ENCODE results near the gene PRRX2.
"Not testable (repeated sequence)": the region's sequence is repeated elsewhere in the genome, so short reads cannot be mapped to it uniquely, and the experiment has no call there.

PRRX2 gene

GRCh38 chr9:129665389-129665775, at the start of gene PRRX2:
Gene PRRX2 (plus strand): TSS chr9:129665647. CDS start chr9:129665868, 221 bp downstream.
- DNase-seq (ENCODE audit: low spot score), result no peak

GRCh38 chr9:129617167-129617566, 48.3 kb upstream of the PRRX2 start:
- DNase-seq (ENCODE audit: low spot score), result peak; percentile 57

- no peak for DNase-seq (ENCODE audit: low spot score)
These were observed 45.4 kb upstream of the PRRX2 start for GRCh38 chr9:129619787-129620668.

DNA sequence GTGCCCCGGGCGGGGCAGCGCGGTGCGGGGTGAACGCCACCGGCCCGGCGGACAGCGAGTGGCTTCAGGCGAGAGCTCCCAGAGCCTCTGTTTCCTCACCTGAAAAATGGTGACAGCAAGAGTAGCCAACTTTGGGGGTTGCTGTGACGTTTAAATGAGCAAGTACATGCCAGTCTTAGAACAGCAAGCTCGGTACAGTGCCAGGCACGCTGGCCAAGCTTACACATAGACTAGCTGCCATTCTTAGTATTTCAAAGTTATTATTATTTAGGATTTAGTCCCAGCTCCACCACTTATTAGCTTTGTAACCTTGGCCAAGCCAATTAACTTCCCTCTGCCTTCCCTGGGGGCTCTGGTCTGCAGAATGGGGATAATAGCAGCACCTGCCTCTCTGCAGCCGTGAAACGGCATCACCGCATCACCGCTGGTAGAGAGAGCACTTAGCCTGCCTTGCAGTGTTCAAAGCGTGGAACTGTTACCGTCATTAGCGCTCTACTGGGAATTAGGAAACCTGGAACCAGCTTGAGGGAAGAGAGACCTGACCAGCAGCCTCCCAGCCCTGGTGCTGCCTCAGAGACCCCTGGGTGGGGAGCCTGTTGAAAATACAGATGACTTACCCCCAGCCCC, 44.7 kb upstream of the PRRX2 start, which contains the start of gene C9orf50:
Gene C9orf50, minus strand, starts transcription at position 433 of the 627 bp plus-strand sequence. CDS start 527 bp downstream, outside the sequence.
- no peak for DNase-seq (ENCODE audit: low spot score)

DNA sequence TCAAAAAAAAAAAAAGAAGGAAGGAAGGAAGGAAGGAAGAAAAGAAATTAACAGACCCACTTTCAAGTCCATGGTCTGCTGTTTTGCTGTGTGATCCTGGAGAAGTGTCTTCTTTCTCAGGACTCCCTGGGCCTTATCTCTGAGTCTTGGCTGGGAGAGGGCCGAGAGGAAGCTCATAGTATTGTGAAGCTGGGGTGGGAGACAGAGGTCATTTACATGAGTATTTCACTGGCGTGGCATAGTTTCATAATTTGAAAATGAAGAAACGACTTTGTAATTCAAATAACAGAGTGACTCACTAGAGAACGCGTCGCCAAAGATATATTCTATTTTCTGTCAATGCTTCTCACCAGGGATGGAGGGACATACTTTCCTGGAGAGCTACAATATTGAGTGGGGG, 42.1 kb upstream of the PRRX2 start:
- DNase-seq (ENCODE audit: low spot score), result no peak

GRCh38 chr9:129624168-129624759, 41.2 kb upstream of the PRRX2 start:
- peak; percentile 47 for DNase-seq (ENCODE audit: low spot score)

DNA sequence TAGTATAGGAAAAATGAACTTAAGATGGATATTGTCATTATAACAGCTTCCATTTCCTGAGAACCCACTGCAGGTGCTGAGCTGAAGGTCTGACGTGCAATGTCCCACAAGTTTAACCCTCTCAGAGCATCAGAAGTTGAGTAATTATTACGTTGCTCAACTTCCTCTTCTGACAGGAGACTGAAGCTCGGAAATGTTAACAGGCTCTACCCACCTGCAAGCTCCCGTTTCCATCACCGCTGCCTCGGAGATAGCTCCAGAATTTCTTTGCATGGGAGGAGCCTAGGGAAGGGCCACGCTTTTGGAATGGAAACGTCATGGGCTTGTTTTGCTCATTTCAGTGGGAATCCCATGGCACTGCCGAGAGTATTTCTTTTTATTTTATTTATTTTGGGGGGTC, 40.5 kb upstream of the PRRX2 start:
- no peak for DNase-seq (ENCODE audit: low spot score)

DNA sequence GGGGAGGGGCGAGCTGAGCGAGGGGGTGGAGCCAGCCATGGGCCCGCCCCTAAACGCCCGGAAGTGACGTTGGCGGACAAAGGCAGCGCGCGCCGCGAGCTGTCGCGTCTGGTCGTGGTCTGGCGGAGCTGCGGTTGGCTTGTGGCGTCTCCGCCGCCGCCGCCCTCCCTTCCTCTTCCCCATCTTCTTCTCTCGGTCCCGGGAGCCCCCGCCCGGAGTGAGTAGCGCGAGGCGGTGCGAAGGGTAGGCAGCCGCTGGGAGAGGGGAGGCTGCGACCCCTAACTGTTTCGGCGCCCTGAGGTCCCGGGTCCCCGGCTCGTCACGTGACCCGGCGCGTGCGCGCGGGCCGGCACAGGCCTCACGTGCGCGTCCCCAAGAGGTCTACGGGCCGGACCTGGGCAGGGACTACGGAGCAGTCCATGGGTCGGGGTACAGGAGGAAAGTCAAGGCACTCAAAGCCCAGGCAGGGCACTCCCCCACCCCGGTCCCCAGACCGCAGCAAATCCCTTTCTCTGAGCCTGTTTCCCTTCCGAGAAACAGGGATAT, 39.3 kb upstream of the PRRX2 start, which contains the start of gene NTMT1:
Gene NTMT1, plus strand, starts transcription at position 85 of the 546 bp plus-strand sequence. CDS start 6,541 bp downstream, outside the sequence.
- peak; percentile 69 for DNase-seq (ENCODE audit: low spot score)

DNA sequence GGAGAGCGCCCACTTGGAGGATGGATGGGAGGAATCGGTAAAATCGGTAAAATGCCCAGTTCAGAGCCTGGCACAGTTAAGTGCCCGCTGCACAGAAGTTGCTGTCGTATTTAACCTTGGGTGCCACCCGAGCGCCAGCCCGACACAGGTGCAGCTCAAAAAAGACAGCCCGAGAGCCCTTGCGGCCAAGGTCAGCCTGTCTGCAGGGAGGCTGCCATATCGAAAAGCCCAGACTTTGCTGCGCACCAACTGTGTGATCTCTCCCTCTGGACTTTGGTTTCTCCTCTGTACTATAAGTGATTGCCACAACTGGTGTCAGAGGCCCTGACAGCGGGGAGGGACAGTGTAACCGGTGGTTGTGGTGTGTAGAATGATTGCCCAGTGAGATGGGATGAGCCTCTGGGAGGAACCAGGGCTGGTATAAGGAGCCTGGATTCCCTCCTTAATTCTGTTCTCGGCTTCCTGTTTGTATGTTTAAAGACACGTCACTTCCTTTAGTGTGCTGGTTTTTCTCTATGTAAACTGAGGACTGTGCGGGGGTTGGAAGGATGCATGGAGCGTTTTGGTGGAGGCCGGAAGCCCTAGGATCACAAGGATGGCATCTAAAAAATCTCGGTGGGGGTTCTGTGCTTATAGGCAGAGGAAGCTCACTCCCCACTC, 38.7 kb upstream of the PRRX2 start:
- no peak for DNase-seq (ENCODE audit: low spot score)

- DNase-seq (ENCODE audit: low spot score), result no peak
These were observed 37.6 kb upstream of the PRRX2 start for GRCh38 chr9:129627556-129628440.

GRCh38 chr9:129628709-129629108, 36.7 kb upstream of the PRRX2 start:
- no peak for DNase-seq (ENCODE audit: low spot score)

DNA sequence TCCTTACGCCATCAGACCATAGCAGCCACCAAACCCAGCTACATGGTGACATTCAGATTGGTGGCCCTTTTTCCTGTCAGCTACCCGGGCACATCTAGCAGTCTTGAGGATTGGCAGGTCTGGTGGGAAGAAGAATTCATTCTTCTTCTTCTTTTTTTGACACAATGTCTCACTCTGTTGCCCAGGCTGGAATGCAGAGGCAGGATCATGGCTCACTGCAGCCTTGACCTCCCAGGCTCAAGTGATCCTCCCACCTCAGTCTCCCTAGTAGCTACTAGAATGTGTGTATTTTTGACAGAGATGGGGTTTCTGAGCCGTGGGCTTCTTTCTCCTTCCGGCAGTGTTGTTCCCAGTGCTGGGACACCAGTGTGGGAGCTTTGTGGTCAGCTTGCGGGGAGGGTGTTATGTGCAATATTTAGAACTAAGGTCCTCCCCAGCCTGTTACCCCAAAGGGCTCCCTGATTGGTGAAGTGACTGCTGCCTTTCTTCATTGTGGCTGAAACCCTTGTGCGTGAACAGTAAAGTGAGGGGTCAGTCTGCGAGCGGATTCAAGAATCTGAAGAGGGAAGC, 36.1 kb upstream of the PRRX2 start:
- DNase-seq (ENCODE audit: low spot score), result no peak

DNA sequence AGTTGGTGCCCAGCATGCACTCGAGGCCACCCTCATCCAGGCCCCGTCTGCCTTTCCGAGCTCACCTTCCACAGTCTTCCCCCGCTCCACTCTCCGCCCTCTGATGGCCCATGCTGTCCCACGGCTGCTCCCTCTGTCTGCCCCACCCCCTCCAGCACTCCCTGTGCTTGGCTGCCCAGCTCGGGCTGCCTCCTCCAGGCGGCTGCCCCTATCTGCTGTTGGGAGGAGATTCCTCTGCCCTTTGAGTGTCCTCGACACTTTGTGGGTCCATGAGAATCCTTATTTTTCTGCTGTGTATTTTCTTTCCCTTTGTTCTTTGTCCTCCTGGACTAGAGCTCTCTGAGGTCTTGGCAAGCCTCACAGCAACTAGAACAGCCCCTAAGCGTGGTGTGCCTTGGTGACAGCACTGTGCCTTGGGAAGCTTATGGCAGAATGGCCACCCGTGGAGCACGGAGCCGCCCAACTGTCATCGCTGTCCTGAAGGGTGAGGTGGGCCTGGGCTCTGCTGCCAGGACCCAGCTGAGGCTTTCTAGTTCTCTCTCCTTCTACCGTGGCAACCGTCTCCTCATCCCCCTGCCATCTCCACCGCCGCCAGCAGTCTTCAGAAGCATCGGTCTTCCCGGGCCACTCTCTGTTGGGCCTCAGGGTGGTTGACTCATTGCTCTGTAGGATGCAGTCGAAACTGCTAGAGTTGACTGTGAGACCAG, 34.3 kb upstream of the PRRX2 start:
- no peak for DNase-seq (ENCODE audit: low spot score)

GRCh38 chr9:129631674-129632129, 33.7 kb upstream of the PRRX2 start:
- no peak for DNase-seq (ENCODE audit: low spot score)

GRCh38 chr9:129632460-129632859, 33.0 kb upstream of the PRRX2 start:
- DNase-seq (ENCODE audit: low spot score), result no peak

GRCh38 chr9:129633207-129633606, 32.2 kb upstream of the PRRX2 start:
- no peak for DNase-seq (ENCODE audit: low spot score)

DNA sequence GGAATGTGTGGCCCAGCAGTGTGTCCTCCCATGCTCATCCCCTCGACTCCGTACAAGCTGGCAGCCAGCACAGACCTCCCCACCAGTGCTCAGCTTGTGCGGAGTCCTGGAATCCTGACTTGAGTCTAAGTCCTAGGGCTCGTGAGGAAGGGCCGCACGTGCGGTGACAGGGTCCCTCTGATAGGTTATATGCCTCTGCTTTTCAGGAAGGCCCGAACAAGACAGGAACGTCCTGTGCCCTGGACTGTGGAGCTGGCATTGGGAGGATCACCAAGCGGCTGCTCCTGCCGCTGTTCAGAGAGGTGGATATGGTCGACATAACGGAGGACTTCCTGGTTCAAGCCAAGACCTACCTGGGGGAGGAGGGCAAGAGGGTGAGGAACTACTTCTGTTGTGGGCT, 31.6 kb upstream of the PRRX2 start:
- DNase-seq (ENCODE audit: low spot score), result no peak

DNA sequence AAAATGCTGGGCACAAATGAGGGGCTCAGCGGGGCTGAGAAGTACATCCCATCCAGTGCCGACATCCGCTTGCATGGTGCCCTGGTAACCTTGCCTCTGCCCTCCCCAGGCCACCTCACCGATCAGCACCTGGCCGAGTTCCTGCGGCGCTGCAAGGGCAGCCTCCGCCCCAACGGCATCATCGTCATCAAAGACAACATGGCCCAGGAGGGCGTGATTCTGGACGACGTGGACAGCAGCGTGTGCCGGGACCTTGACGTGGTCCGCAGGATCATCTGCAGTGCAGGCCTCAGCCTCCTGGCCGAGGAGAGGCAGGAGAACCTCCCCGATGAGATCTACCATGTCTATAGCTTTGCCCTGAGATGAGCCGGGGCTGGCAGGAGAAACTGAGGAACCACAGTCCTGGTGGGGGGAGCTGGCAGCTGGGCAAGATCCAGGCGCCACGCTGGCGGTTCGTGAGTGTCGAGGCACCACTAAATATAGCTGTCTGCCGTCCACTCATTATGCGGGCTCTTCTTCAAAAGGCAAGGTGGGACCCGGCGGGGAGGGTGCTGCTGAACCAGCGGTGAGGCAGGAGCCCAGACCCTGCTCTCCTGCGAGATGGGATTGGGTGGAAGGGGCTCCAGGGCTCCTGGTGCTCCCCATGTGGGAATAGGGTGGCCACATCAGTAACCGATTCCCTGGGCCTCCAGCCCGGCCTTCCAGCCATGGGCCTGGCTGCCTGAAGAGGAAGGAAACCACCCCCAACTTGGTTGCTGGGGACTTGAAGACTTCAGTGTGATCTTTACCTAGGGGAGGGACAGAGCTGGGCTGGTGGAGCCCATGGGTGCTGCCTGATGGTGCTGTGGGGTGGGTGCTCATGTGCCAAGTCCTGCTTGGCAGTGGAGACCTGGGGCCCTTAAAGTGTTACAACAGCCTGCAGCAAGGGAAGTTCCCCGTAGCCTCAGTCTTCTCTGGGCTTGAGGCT, 30.1 kb upstream of the PRRX2 start:
- DNase-seq (ENCODE audit: low spot score), result no peak

DNA sequence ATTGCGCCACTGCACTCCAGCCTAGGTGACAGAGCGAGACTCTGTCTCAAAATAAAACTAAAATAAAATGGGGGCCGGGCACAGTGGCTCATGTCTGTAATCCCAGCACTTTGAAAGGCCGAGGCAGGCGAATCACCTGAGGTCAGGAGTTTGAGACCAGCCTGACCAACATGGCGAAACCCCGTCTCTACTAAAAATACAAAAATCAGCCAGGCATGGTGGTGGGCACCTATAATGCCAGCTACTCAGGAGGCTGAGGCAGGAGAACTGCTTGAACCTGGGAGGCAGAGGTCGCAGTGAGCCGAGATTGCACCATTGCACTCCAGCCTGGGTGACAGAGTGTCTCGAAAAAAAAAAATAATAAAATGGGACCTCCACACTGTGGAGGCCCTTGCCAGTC, 29.1 kb upstream of the PRRX2 start:
- not testable (repeated sequence) for DNase-seq (ENCODE audit: low spot score)
